OCI-LY7 (cell line): ENCODE measurements around the gene BCL2L13. TPM values are rescaled to one million over a fixed set of nuclear protein-coding genes. Genes with fewer than 3 reads are reported as not detected.
"Not testable (repeated sequence)": the region's sequence is repeated elsewhere in the genome, so short reads cannot be mapped to it uniquely, and the experiment has no call there.

Experiments
- BruUV-seq: library from RNA; stranded (reverse); fragments of 400-500 nt; replicated peaks from 2 replicates; lab custom pipeline; 2021; lab: Mats Ljungman, UMichigan
- CTCF ChIA-PET: fragments of 300-600 bp; sonication (Branson Sonifier 250); formaldehyde crosslinking; loops from one replicate; lab custom pipeline; 2022; ENCODE audit warnings: antibody characterized with exemption; ENCODE audit not compliant: unreplicated experiment; lab: Charles Lee
- POLR2A ChIA-PET: fragments of 300-600 bp; sonication (Branson Sonifier 250); formaldehyde crosslinking; loops from one replicate; lab custom pipeline; 2022; ENCODE audit warnings: antibody characterized with exemption; lab: Charles Lee
- DNase-seq: peaks from one replicate; pipeline ENCODE4 v3.0.0-alpha.2; 2015; ENCODE audit warnings: low spot score
- H2AFZ ChIP-seq: fragments of 200-600 bp; sonication (generic), shearing (Covaris generic); 2 replicates; pipeline ENCODE4 v1.6.1; 2014; ENCODE audit warnings: mild to moderate bottlenecking, antibody characterized with exemption, low read length, moderate library complexity
- H3K27ac ChIP-seq: fragments of 200-600 bp; sonication (generic); 2 replicates; pipeline ENCODE4 v1.5.1; 2014; ENCODE audit warnings: mixed run types, low read depth, mild to moderate bottlenecking, moderate library complexity, low read length, inconsistent platforms; ENCODE audit not compliant: poor library complexity, severe bottlenecking
- H3K36me3 ChIP-seq: fragments of 200-600 bp; sonication (generic); 2 replicates; pipeline ENCODE4 v1.6.1; 2014; ENCODE audit warnings: mild to moderate bottlenecking, antibody characterized with exemption, low read length, moderate library complexity, mixed read lengths; ENCODE audit not compliant: insufficient read depth
- H3K4me1 ChIP-seq: fragments of 200-600 bp; sonication (generic); 2 replicates; pipeline ENCODE4 v1.5.1; 2014; ENCODE audit warnings: mild to moderate bottlenecking, low read length; ENCODE audit not compliant: insufficient read depth, poor library complexity, severe bottlenecking
- H3K4me2 ChIP-seq: fragments of 200-600 bp; sonication (generic); 2 replicates; pipeline ENCODE4 v1.6.1; 2014; ENCODE audit warnings: mild to moderate bottlenecking, low read length
- H3K4me3 ChIP-seq: fragments of 200-600 bp; sonication (generic); 2 replicates; pipeline ENCODE4 v1.5.1; 2014; ENCODE audit warnings: mild to moderate bottlenecking, low read depth, low read length; ENCODE audit not compliant: poor library complexity, severe bottlenecking
- H3K79me2 ChIP-seq: fragments of 200-600 bp; sonication (generic); 2 replicates; pipeline ENCODE4 v1.6.1; 2016; ENCODE audit warnings: low read depth, mild to moderate bottlenecking, low read length, moderate library complexity, mixed read lengths; ENCODE audit not compliant: insufficient read depth
- H3K9me2 ChIP-seq: fragments of 200-600 bp; sonication (generic); 2 replicates; pipeline ENCODE4 v1.6.1; 2016; ENCODE audit warnings: mild to moderate bottlenecking, low read length, mixed read lengths; ENCODE audit not compliant: insufficient read depth
- H3K9me3 ChIP-seq: fragments of 200-600 bp; sonication (generic); 2 replicates; pipeline ENCODE4 v1.6.1; 2014; ENCODE audit warnings: mild to moderate bottlenecking, mixed run types, low read length, mixed read lengths
- H4K20me1 ChIP-seq: fragments of 200-600 bp; sonication (generic); 2 replicates; pipeline ENCODE4 v1.6.1; 2014; ENCODE audit warnings: mild to moderate bottlenecking, antibody characterized with exemption, low read length, moderate library complexity, mixed read lengths; ENCODE audit not compliant: insufficient read depth
- EZH2phosphoT487 ChIP-seq: fragments of 200-600 bp; sonication (generic); IDR thresholded peaks from 2 replicates; pipeline ENCODE4 v1.6.1; 2018; ENCODE audit warnings: low read depth, borderline replicate concordance, mild to moderate bottlenecking, mixed run types, antibody characterized with exemption, low read length, moderate library complexity, mixed read lengths
- intact Hi-C: fragments of 100-400 bp; cut with micrococcal nuclease; formaldehyde crosslinking; loops from one replicate; pipeline ENCODE4 v1.10.0; 2022; ENCODE audit not compliant: unreplicated experiment
- total RNA-seq, 2 experiments: library from RNA; depleted of rRNA in 1 of 2; stranded (reverse); fragments of >200 nt in 1 of 2; shearing (Covaris generic) in 1 of 2; gene quantifications; 2 replicates each; pipeline ENCODE4 v1.2.3, GENCODE V29; 2014 to 2022
- TF ChIP-seq, protein P1 (sequence below): fragments of 200-600 bp; sonication (generic); conservative IDR thresholded peaks from 2 replicates; pipeline ENCODE4 v1.5.1; 2014; ENCODE audit warnings: mild to moderate bottlenecking, antibody characterized with exemption, low read length, moderate library complexity, mixed read lengths

The BCL2L13 gene
- total RNA-seq, 2 experiments from 2014 or later = 25.2 to 38.3 TPM

DNA sequence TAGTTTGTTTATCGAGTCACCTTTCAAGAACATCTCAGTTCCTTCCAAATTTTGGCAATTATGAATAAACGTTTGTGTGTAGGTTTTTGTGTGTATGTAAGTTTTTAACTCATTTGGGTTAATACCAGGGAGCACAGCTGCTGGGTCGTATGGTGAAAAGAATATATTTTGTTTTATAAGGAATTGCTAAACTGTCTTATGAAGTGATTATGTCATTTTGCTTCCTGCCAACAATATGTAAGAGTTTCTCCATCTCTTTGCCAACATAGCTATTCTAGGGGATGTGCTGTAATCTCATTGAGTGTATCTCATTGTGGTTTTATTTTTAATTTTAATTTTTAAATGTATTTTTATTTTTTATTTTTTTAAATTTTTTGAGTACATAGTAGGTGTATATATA, 27.3 kb downstream of the BCL2L13 start:
- Histone ChIP-seq H3K9me2 (no peaks in the 10 kb centered on the region), H3K79me2 (no peaks in the 10 kb centered on the region), H3K4me3 (no peak overlapping the region), H3K4me2 (no peak overlapping the region), H3K36me3 (peaks cover 87% of the 10 kb centered on the region), H4K20me1 (no peaks in the 10 kb centered on the region), H3K9me3 (peaks cover 22% of the 10 kb centered on the region; the same call in 1 of the 2 replicates), H3K27ac (no peak overlapping the region), H2AFZ (no peak overlapping the region), H3K4me1 (no peaks in the 10 kb centered on the region)
- no peak for DNase-seq
- TSS peak; percentile 59 for BruUV-seq
- CTCF ChIA-PET = no interaction called here
- TF ChIP-seq, protein P1, sequence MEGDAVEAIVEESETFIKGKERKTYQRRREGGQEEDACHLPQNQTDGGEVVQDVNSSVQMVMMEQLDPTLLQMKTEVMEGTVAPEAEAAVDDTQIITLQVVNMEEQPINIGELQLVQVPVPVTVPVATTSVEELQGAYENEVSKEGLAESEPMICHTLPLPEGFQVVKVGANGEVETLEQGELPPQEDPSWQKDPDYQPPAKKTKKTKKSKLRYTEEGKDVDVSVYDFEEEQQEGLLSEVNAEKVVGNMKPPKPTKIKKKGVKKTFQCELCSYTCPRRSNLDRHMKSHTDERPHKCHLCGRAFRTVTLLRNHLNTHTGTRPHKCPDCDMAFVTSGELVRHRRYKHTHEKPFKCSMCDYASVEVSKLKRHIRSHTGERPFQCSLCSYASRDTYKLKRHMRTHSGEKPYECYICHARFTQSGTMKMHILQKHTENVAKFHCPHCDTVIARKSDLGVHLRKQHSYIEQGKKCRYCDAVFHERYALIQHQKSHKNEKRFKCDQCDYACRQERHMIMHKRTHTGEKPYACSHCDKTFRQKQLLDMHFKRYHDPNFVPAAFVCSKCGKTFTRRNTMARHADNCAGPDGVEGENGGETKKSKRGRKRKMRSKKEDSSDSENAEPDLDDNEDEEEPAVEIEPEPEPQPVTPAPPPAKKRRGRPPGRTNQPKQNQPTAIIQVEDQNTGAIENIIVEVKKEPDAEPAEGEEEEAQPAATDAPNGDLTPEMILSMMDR = no peak
- TF ChIP-seq EZH2phosphoT487 = no peak
- intact Hi-C loops = no loop called here
- POLR2A ChIA-PET = no interaction called here

DNA sequence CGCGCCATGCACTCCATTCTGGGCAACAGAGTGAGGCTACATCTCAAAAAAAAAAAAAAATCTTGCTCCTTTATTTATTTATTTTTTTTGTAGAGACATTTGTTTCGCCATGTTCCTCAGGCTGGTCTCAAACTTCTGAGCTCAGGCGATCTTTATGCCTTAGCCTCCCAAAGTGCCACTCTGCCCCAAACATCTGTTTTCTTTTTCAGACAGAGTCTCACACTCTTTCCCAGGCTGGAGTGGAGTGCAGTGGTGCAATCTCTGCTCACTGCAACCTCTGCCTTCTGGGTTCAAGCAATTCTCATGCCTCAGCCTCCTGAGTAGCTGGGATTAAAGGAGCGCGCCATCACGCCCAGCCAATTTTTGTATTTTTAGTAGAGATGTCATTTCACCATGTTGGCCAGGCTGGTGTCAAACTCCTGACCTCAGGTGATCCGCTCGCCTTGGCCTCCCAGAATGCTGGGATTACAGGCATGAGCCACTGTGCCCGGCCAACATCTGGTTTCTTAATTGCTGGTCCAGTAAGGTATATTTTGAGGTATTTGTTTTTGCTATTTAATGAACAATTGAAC, 33.0 kb downstream of the BCL2L13 start:
- POLR2A ChIA-PET = interaction anchor here (0.7 kb wide), 1 partner anchor 13 kb away, joined by 4 read pairs; no protein-coding TSS in a partner anchor
- intact Hi-C loops, H2AFZ ChIP-seq, DNase-seq, BruUV-seq, H3K9me2 ChIP-seq, CTCF ChIA-PET, H3K4me3 ChIP-seq, H3K4me2 ChIP-seq, H3K4me1 ChIP-seq, H3K27ac ChIP-seq, H4K20me1 ChIP-seq, H3K9me3 ChIP-seq, H3K79me2 ChIP-seq: not testable (repeated sequence)
- peaks cover 42% of the 10 kb centered on the region for H3K36me3 ChIP-seq

DNA sequence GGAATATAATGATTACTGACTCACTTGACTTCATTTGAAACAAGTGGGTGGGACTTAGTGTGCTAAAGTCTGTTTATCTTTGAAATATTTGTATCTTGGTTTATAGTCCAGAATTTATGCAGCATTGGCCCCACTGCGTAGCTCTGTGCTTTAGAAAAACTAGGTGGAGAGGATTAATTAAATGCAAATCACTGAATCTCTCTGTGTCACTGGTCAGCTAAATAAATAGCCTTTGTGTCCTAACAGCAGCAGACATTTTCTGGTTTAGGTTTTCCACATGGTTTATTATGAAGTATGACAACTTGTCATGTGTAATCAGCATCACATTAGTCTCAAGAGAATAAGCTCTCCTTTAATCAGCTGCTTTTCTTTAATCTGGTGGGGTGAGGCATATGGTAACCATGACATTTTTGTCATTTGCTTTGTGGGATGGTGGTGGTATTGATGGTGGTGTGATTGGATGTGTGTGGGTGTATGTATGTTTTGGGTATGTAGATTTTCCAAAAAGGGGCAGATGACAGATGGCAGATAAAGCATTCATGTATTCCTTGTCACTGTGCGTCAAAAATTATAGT, 33.9 kb downstream of the BCL2L13 start:
- Histone ChIP-seq H4K20me1 (no peaks in the 10 kb centered on the region), H3K9me3 (no peaks in the 10 kb centered on the region), H3K27ac (no peak overlapping the region), H3K4me2 (no peak overlapping the region), H3K9me2 (no peaks in the 10 kb centered on the region), H3K79me2 (peaks cover 4% of the 10 kb centered on the region; the same call in 1 of the 2 replicates), H3K4me1 (no peaks in the 10 kb centered on the region), H3K4me3 (no peak overlapping the region), H3K36me3 (peaks cover 33% of the 10 kb centered on the region), H2AFZ (no peak overlapping the region)
- ChIA-PET CTCF (no interaction called here), POLR2A (interaction anchor here (0.5 to 1.2 kb wide), 2 partner anchors 19 to 20 kb away, joined by 3 to 7 read pairs; no protein-coding TSS in a partner anchor)
- TF ChIP-seq, protein P1 = no peak
- TF ChIP-seq EZH2phosphoT487 = no peak
- no peak for DNase-seq
- intact Hi-C loops = no loop called here
- BruUV-seq = TSS peak; percentile 24
